Cardiac fibroblast (primary cell): ENCODE measurements around the gene SORL1-AS1.
A peak's percentile ranks its signal among the peaks of the same experiment; 100 is the strongest.

ENCODE experiments used
- DNase-seq, 2 donors: peaks; one replicate each; pipeline versions ENCODE4 v3.0.0 to v3.0.0-alpha.2; 2010; ENCODE audit warnings: low read depth in 2 of 2
- H3K4me3 ChIP-seq, 2 donors: replicated peaks in 1 of 2; 1 replicate in 1 of 2; 2 replicates in 1 of 2; pipeline ENCODE4 v1.5.1; 2011; ENCODE audit warnings: low read depth in 2 of 2, low read length in 2 of 2, mild to moderate bottlenecking in 2 of 2, moderate library complexity in 1 of 2
- CTCF ChIP-seq: IDR thresholded peaks from one replicate; pipeline ENCODE4 v1.5.1; 2011; ENCODE audit warnings: low read depth, mild to moderate bottlenecking, low read length, inconsistent platforms

Gene SORL1-AS1

DNA sequence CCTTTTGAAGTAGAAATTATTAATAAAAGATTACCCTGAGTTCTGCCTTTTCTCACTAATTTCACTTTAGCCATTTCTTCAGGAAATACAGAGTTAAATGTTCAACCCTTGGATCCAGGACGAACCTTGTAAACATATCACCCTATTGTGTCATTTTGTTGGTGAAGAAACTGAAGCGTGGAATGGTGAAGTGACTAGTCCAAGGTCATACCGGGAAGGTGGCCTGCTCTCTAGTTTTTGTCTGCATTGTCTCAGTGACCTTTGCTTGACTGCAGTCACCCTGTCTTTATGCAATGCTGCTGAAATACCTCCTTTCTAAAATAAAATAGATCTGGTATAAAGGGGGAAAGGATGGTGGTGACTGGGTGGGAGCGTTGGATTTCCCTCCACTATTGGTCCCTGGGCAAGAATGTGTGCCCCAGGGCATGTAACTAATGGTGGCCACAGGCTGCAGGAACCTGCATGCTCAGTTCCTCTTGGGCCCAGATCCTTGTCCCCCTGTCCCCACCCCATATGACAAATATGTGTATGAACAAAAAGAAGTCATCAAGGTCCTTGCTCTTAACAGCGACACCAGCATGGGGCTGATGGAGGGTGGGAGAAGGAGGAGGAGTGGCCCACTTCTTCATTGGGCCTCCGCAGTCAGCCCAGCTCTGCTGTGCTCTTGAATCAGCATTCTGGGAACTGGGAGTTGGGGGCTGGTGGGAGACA, 977 bp upstream of the SORL1-AS1 start:
- no peak overlapping the region for H3K4me3 ChIP-seq
- TF ChIP-seq CTCF: no peak
- no peak for DNase-seq

- peak; percentile 17 to 42 for DNase-seq
- peak within 1 kb of the TSS; percentile 35 to 43 for H3K4me3 ChIP-seq
- peak; percentile 40 for TF ChIP-seq CTCF
Observed at GRCh38 chr11:121451986-121452608, 670 bp downstream of the SORL1-AS1 start, which contains the start of gene SORL1. TSS of gene SORL1 (plus strand) at chr11:121452314. CDS start at chr11:121452332, 18 bp downstream.

- H3K4me3 ChIP-seq: peak overlapping the region; percentile 26 to 40
- no peak for TF ChIP-seq CTCF
- peak in 1 of 2 donors; percentile 4 for DNase-seq
Observed at GRCh38 chr11:121451178-121451985, 1.4 kb downstream of the SORL1-AS1 start.

DNA sequence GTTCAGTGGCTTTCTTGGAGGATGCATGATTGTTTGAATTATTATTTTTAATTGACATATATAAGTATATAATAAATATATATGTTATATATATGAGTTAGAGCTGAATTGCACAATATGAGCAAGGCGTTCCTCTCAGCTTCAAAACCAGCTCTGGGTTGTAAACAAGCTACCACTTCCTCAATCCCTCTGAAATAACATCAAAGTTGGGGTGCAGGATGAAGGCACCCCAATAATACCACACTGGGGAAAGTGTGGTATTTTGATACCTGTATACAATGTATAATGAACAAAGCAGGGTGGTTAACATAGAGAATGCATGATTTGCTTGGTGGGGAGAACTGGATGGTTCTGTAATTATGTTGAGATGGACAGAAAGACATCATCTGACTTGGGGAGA, 2.4 kb downstream of the SORL1-AS1 start:
- no peak overlapping the region for H3K4me3 ChIP-seq
- no peak for DNase-seq
- TF ChIP-seq CTCF: no peak

DNA sequence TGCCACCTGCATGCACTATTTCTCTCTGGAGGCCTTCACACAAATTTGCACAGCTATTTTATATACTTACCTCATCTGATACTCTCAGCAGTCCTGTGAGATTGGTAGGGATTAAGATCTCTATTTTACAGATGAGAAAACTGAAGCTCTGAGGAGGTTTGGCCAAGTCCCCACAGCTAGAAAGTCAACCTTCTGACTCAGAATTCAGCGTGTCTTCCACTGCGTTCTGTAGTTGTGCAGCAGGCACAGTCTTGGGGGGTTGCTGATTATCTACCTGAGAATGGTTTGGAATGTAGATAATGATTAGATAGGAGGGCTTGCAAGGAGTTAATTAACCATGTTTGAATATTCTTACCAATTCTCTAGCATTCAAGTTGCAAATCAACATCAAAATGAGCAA, 3.1 kb downstream of the SORL1-AS1 start:
- DNase-seq: no peak
- no peak overlapping the region for H3K4me3 ChIP-seq
- TF ChIP-seq CTCF: no peak

GRCh38 chr11:121449123-121449522, 3.6 kb downstream of the SORL1-AS1 start:
- H3K4me3 ChIP-seq: no peak overlapping the region
- TF ChIP-seq CTCF: no peak
- no peak for DNase-seq
